Neutrophil (primary cell): ENCODE measurements around the gene CLMP.

Experiments
- H3K27ac ChIP-seq: fragments of 200-600 bp; sonication (generic); 2 replicates; pipeline ENCODE4 v1.5.1; 2016; ENCODE audit warnings: mild to moderate bottlenecking, moderate library complexity
- H3K27me3 ChIP-seq: fragments of 200-600 bp; sonication (generic); 2 replicates; pipeline ENCODE4 v1.6.0; 2016; ENCODE audit warnings: mild to moderate bottlenecking
- H3K36me3 ChIP-seq: fragments of 200-600 bp; sonication (generic); 2 replicates; pipeline ENCODE4 v1.5.1; 2017
- H3K4me1 ChIP-seq, 2 experiments: fragments of 200-600 bp in 1 of 2; sonication (generic) in 1 of 2; 1 replicate in 1 of 2; 2 replicates in 1 of 2; pipeline versions ENCODE4 v1.5.1 to v1.6.1; 2013 to 2016; ENCODE audit warnings: low read depth in 1 of 2, low read length in 1 of 2, mild to moderate bottlenecking in 1 of 2, moderate library complexity in 1 of 2; ENCODE audit not compliant: control insufficient read depth in 1 of 2, insufficient read depth in 1 of 2
- H3K4me3 ChIP-seq, 2 experiments: fragments of 200-600 bp in 1 of 2; sonication (generic) in 1 of 2; 1 replicate in 1 of 2; 2 replicates in 1 of 2; pipeline ENCODE4 v1.5.1; 2013 to 2016; ENCODE audit warnings: low read depth in 1 of 2, low read length in 1 of 2, mild to moderate bottlenecking in 1 of 2, moderate library complexity in 1 of 2
- H3K9me3 ChIP-seq: fragments of 200-600 bp; sonication (generic); 2 replicates; pipeline ENCODE4 v1.5.1; 2016
- CTCF ChIP-seq: fragments of 200-600 bp; sonication (generic); IDR thresholded peaks from 2 replicates; pipeline ENCODE4 v1.5.1; 2016; ENCODE audit warnings: antibody characterized with exemption

CLMP gene

GRCh38 chr11:123073343-123074057, 121.5 kb downstream of the CLMP start:
- Histone ChIP-seq H3K4me3 (no peak overlapping the region), H3K27ac (no peak overlapping the region), H3K27me3 (no peaks in the 10 kb centered on the region), H3K4me1 (peaks cover 20 to 26% of the 10 kb centered on the region in 2 experiments), H3K36me3 (peaks cover 4% of the 10 kb centered on the region), H3K9me3 (no peaks in the 10 kb centered on the region)
- no peak for TF ChIP-seq CTCF

GRCh38 chr11:123072762-123073161, 122.3 kb downstream of the CLMP start:
- Histone ChIP-seq H3K27ac (no peak overlapping the region), H3K27me3 (no peaks in the 10 kb centered on the region), H3K9me3 (no peaks in the 10 kb centered on the region), H3K36me3 (peaks cover 4% of the 10 kb centered on the region), H3K4me3 (no peak overlapping the region), H3K4me1 (peaks cover 20 to 26% of the 10 kb centered on the region in 2 experiments)
- no peak for TF ChIP-seq CTCF

- Histone ChIP-seq H3K4me1 (peaks cover 20 to 26% of the 10 kb centered on the region in 2 experiments), H3K27ac (no peak overlapping the region), H3K4me3 (no peak overlapping the region), H3K9me3 (no peaks in the 10 kb centered on the region), H3K36me3 (peaks cover 4% of the 10 kb centered on the region), H3K27me3 (no peaks in the 10 kb centered on the region)
- no peak for TF ChIP-seq CTCF
Measured at GRCh38 chr11:123072332-123072761, 122.7 kb downstream of the CLMP start.

GRCh38 chr11:123069908-123070821, 124.9 kb downstream of the CLMP start:
- no peaks in the 10 kb centered on the region for H3K27me3 ChIP-seq
- peak overlapping the region; percentile 82 for H3K27ac ChIP-seq
- H3K4me3 ChIP-seq, result peak overlapping the region; percentile 41 to 48
- H3K36me3 ChIP-seq, result peaks cover 4% of the 10 kb centered on the region
- no peak for TF ChIP-seq CTCF
- H3K9me3 ChIP-seq, result no peaks in the 10 kb centered on the region
- peaks cover 22 to 26% of the 10 kb centered on the region in 2 experiments for H3K4me1 ChIP-seq

- Histone ChIP-seq H3K27ac (no peak overlapping the region), H3K27me3 (no peaks in the 10 kb centered on the region), H3K4me1 (peaks cover 46 to 47% of the 10 kb centered on the region in 2 experiments), H3K9me3 (no peaks in the 10 kb centered on the region), H3K36me3 (peaks cover 10% of the 10 kb centered on the region), H3K4me3 (no peak overlapping the region)
- TF ChIP-seq CTCF, result no peak
Measured at GRCh38 chr11:123065621-123066020, 129.4 kb downstream of the CLMP start.
